ENCODE results near the gene ZBTB49.

- TF ChIP-seq CTCF (conservative IDR thresholded peaks at IDR 0.05; ENCODE audit: low read depth, low read length), result peak; percentile 59
- TF ChIP-seq MAZ (IDR thresholded peaks at IDR 0.05; ENCODE audit: borderline replicate concordance, low read depth, low read length), result no peak
- no peak for TF ChIP-seq POLR2A (IDR thresholded peaks at IDR 0.05; ENCODE audit: low read depth, low read length)
- TF ChIP-seq ELK1 (IDR thresholded peaks at IDR 0.05; ENCODE audit: borderline replicate concordance, low read depth, low read length), result no peak
- TF ChIP-seq MXI1 (IDR thresholded peaks at IDR 0.05; ENCODE audit: borderline replicate concordance, low read depth, low read length), result no peak
- TF ChIP-seq RFX5 (IDR thresholded peaks at IDR 0.05; ENCODE audit: low read depth, low read length), result no peak
- no peak for TF ChIP-seq NFE2L2 (IDR thresholded peaks at IDR 0.05; ENCODE audit: low read depth, low read length)
Measured at GRCh38 chr4:4260185-4260751, 29.8 kb upstream of the ZBTB49 start.

Data from IMR-90 (cell line).